Breast epithelium (tissue), 3 donors: ENCODE results near the gene NTN5.

Experiments
- CTCF ChIP-seq, 3 donors: fragments of 450-650 bp; IDR thresholded peaks; one replicate each; pipeline ENCODE4 v1.5.1; 2016 to 2017; ENCODE audit warnings: antibody characterized with exemption in 3 of 3, mild to moderate bottlenecking in 3 of 3, moderate library complexity in 3 of 3
- POLR2A ChIP-seq: fragments of 450-650 bp; IDR thresholded peaks from one replicate; pipeline ENCODE4 v1.6.1; 2016; ENCODE audit warnings: antibody characterized with exemption, mild to moderate bottlenecking, moderate library complexity
- POLR2AphosphoS5 ChIP-seq, 3 donors: sonication (generic); formaldehyde crosslinking; IDR thresholded peaks; one replicate each; pipeline ENCODE4 v1.6.1; 2017; ENCODE audit warnings: antibody characterized with exemption in 3 of 3

- no peak for TF ChIP-seq POLR2A
- TF ChIP-seq CTCF (IDR thresholded peaks at IDR 0.05) = no peak
- no peak for TF ChIP-seq POLR2AphosphoS5 (IDR thresholded peaks at IDR 0.05)
Measured at GRCh38 chr19:48680436-48681126, 7.8 kb upstream of the NTN5 start.
